Putamen (tissue), 1 donor: Measurements from ENCODE around the gene ELOVL2.

ENCODE experiments used
- DNase-seq: peaks from one replicate; pipeline ENCODE4 v3.0.0-alpha.2; 2016; ENCODE audit warnings: low spot score

ELOVL2 gene

GRCh38 chr6:10977231-10977968 lies 66.7 kb downstream of the ELOVL2 start:
- no peak for DNase-seq

- DNase-seq = no peak
These were observed 67.5 kb downstream of the ELOVL2 start for GRCh38 chr6:10976571-10976970.

- no peak for DNase-seq
These were observed 71.9 kb downstream of the ELOVL2 start for GRCh38 chr6:10972196-10972595.

DNA sequence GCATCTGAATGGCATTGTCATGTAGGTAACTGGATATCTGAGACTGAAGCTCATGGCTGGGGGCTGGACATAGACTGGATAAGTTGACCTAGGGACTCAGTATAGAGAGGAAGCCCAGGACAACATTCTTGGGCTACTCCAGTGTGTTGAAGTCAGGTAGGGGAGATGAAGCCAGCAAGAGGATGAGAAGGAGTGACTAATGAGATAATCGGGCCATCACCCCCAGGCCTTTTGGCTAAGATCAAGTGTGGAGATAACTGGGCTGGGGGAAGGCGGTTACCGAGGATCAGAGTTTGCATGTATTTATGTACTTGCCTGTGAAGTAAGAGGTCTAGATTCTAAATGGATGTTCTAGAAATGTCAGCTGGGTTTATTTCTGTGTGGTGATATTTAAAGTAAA lies 73.4 kb downstream of the ELOVL2 start:
- DNase-seq = no peak

DNA sequence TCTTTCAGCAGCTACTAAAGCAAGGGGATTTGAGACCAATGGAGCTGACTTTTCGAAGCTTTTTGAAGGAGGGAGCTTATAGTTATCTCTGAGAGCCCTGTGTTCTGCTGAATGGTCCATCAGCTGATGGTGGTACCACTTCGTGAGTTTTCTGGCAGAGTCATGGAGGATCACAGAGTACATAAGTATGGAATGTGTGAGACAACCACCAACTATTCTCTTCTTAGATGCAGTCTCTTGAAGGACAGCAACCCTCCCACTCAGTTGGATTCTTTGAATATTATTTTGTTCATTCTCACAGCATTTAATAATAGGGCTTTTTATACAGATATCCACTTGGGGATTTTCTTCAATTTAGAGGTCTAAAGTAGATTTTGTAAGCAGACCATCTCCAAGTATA lies 75.3 kb downstream of the ELOVL2 start:
- DNase-seq = no peak

DNA sequence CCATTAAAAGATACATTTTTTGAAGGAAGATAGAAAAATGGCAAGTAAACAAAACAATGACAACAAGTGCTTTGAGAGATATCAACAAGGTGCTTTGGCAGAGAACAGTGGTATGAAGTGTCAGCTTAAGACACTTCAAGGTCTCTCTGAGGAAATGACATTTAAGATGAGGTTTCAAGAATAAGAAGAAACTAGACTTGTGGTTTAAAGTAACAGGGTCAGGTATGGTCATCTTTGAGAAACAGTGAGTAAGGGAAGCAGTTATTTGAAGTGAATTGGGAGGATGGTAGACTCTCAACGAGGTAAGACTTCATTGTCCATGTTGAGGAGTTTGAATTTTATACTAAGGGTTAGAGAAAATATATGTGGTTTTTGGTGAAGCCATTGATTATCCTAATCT lies 79.4 kb downstream of the ELOVL2 start:
- no peak for DNase-seq

DNA sequence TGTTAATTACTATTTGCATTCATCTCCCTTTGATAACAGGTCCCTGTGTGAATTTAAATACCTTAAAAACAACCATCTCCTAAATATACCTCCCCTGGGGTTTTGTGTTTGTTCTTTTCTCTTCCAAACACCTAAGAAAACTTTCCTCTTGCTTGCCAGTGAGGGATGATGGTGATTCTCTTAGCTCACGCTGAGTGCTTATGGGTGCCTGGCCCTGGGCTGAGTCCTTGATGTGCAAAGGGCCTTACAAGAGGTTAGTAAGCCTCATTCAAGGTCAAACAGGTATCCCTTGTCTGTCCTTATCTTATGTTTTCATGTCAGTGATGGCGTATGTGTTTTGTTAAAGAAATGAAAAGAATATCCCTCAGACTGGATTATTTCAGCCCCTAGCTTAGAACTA lies 81.0 kb downstream of the ELOVL2 start:
- no peak for DNase-seq

- DNase-seq = no peak
These were observed 81.4 kb downstream of the ELOVL2 start for GRCh38 chr6:10962673-10963072.

DNA sequence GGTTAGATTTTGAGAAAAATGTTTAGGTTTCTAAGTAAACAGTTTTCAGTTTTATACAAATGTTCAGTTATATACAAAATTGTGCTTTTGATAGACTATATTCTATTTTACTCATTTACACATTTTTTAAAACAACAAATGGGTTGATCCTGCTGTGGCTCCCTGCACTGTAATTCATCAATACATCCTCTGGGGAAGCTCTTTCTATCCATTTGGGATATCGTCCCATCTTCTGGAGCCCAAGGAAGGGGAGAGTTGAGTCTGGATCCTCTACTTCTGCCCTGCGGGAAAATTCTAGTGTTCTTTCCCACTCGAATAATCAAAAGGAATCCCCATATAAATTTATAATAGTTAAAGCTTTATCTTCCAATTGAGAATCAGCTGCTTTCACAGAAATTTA lies 82.3 kb downstream of the ELOVL2 start:
- no peak for DNase-seq

DNA sequence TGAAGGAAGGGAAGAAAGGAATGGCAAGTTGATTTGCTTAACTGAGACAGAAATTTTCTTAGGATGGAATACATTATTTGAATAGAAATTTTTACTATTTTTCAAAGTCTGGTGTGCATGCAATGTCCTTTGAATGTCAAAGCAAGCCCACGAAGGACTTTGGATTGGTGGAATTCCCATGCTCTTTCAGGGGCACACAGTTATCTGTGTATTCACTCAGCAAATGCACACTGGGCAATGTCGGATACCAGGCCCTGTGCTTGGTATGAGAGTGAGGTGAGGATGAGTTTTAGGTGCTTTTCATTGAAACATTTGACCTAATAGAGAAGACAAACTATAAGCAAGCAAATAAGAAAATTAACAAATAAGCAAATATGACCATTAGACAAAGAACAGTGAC lies 83.9 kb downstream of the ELOVL2 start:
- DNase-seq = no peak

DNA sequence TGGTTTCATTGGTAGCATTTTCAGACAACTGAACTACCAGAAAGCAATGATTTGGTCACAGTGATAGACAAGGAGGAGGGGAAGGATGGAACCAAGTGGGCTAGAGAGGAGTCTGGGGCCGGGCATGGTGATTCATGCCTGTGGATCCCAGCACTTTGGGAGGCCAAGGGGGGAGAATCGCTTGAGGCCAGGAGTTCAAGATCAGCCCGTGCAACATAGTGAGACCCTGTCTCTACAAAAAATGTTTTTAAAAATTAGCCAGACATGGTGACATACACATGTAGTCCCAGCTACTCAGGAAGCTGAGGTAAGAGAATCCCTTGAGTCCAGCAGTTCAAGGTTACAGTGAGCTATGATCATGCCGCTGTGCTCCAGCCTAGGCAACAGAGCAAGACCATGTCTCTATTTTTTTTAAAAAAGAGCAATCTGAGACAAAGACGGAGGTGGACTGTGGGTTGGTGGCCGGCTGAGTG lies 86.7 kb downstream of the ELOVL2 start:
- DNase-seq = no peak

GRCh38 chr6:10956776-10957175 lies 87.3 kb downstream of the ELOVL2 start:
- DNase-seq = no peak

DNA sequence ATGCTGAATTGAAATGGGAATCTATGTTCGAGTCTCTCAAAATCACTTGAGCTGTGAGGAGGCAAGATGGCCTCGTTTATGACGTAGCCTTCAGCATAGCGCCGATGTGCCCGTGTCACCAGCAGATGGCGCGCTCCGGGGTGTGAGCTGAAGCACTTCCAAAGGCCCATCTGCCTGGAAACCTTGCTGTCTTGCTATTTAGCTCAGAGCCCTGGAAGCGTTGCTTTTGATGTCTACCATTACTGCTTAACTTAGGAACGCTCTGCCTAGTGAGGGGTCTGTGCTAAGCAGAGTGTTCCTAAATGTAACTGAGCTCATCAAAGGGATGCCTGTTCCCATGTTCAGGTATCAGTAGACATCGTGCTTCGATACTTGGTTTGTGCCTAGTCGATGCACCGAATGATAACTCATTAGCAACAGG lies 89.5 kb downstream of the ELOVL2 start:
- peak; percentile 28 for DNase-seq

DNA sequence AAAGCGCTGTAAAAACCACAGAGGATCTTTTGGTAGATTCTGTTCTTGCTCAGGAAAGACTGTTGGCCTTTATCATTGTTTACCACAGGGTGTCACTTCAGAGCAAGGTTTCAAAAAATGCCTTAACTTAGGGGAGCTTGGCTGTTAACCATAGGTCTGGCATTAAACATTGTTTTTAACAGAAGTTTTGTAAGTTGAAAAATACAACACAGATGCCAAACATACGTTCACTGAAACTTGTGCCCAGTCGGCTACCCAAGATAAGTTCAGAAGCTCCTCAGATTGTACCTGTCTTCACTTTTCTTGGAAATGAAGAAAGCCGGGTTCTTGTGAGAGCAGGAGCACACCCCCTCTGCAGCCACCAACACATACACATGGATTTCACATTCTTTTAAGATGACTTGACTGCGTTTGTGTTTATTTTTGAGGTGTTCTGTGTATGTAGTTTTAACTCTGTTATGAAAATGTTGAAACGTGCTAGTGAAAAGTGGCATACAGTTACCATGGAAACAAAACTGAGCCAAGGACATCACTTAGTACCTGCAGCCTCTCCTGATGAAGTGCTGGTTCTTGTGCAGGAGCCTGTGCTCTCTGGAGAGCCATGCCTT lies 92.3 kb downstream of the ELOVL2 start:
- DNase-seq = peak; percentile 4

DNA sequence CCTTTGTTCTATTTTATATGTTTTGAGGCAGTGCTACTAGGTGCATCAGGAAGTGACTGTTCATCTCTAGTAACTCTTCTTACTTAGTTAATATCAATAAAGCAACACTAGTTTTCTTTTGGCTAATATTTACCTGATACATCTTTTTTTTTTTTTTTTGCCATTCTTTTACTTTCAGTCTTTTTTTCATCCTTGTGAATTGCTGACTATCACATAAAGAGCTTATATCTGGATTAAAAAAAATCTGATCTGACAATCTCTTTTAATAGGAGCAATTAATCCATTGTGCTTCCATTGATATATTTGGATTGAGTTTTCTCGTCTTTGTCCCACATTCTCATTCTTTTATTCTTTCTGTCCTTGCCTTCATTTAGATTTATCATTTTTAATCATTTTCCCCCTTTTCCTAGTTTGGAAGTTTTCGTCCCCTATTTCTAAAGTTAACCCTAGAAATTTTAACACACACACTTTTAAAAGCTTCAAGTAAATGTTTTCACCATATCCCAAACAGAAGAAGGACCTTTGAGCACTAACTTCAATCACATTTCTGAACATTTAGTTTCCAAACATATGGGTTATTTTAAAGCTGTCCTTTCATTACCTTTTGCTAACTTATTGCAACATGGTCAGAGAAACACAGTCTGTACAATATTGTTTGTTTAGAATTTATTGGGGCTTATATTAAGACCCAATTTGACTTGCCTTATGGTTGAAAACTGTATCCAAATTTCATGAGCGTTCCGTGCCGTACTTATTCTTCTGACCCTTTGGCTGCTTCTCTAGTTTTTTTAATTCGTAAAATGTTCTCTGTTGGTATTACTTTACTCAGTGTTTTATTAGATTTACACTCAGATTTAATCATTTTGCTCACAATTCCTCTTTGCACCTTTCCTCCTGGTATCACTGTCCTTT lies 94.3 kb downstream of the ELOVL2 start:
- DNase-seq = no peak

DNA sequence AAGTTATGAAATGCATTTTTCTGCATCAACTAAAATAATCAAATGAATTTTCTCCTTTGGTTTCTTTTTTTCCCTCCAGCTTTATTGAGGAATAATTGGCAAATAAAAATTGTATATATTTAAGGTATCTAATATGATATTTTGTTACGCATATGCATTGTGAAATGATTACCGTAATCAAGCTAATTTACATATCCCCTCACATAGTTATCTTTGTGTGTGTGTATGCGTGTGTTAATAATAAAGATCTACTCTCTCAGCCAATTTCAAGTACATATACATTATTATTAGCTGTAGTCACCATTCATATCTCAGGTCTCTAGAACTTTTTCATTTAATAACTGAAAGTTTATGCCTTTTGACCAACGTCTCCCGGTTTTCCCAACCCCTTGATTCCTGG lies 96.1 kb downstream of the ELOVL2 start:
- no peak for DNase-seq

DNA sequence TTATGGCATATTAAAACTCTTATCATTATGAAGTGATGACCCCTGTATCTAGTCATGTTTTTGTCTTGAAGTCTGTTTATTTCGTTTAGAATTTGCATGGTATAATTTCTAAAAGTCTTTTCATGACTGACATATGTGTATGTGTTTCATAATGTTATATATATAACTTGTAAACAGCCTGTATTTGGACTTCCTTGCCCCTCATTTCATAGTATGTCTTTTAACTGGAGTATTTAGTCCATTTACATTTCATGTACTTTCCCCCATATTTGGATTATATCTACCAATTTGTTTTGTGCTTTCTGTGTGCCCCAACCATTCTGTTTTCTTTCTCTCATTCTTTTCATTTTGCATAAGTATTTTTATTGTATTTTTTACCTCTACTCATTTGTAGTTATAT lies 98.3 kb downstream of the ELOVL2 start:
- no peak for DNase-seq

DNA sequence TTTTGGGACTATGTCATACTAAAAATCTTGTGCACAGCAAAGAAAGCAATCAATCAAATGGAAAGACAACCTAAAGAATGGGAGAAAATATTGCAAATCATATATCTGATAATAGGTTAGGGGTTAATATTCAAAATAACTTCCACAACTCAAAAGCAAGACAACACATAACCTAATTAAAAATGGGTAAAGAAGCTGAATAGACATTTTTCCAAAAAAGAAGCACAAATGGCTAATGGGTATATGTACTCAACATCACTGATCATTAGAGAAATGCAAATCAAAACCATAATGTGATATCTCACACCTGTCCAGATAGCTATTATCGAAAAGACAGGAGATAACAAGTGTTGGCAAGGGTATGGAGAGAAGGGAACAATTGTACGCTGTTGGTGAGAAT lies 104.3 kb downstream of the ELOVL2 start:
- no peak for DNase-seq

DNA sequence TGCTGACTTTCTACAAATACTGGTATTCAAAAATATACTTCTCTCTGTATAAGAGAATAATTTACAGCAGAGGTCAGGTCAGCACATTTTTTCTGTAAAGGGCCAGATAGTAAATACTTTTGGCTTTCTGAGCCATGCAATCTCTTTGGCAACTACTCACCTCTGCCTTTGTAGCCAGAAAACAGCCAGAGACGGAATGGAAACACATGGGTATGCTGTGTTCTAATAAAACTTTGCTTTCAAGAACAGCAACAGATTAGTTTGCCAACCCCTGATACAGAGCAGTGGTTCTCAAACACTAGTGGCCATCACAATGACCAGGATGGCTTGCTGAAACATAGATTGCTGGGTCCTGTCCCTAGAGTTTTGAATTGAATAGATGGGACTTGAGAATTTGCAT lies 111.0 kb downstream of the ELOVL2 start:
- DNase-seq = no peak
